B cell (primary cell): ENCODE data around the gene RPH3AL. TPM values are rescaled to one million over a fixed set of nuclear protein-coding genes. Genes with fewer than 3 reads are reported as not detected.

Experiments used
- ATAC-seq: fragments of 200-7000 bp; cut with Tn5 transposase; one replicate; pipeline ENCODE4 v1.10.0; 2021; ENCODE audit warnings: low read depth, mild to moderate bottlenecking, moderate number of reproducible peaks, moderate library complexity
- CTCF ChIA-PET: fragments of 350-600 bp; sonication (Branson Sonifier 250); formaldehyde crosslinking; loops from one replicate; lab custom pipeline; 2021; ENCODE audit warnings: antibody characterized with exemption, inconsistent platforms; lab: Charles Lee
- POLR2A ChIA-PET: fragments of 350-600 bp; sonication (Branson Sonifier 250); formaldehyde crosslinking; loops from one replicate; lab custom pipeline; 2021; ENCODE audit warnings: antibody characterized with exemption; lab: Charles Lee
- DNase-seq: peaks from one replicate; pipeline ENCODE4 v3.0.0; 2013
- H2AFZ ChIP-seq: 2 replicates; pipeline ENCODE4 v1.6.1; 2012; ENCODE audit warnings: mild to moderate bottlenecking, low read depth, low read length; ENCODE audit not compliant: insufficient read depth, poor library complexity, severe bottlenecking
- H3K27ac ChIP-seq, 2 donors: 1 replicate in 1 of 2; 2 replicates in 1 of 2; pipeline ENCODE4 v1.5.1; 2012 to 2013; ENCODE audit warnings: low read length in 2 of 2, mild to moderate bottlenecking in 2 of 2, moderate library complexity in 1 of 2
- H3K27me3 ChIP-seq, 4 experiments: fragments of 200-600 bp in 1 of 4; sonication (generic) in 1 of 4; replicated peaks in 1 of 4; 1 replicate in 2 of 4; 2 replicates in 2 of 4; pipeline versions ENCODE4 v1.6.1 to v1.7.0; 2013 to 2016; ENCODE audit warnings: low read length in 3 of 4, mild to moderate bottlenecking in 2 of 4, mixed read lengths in 1 of 4, moderate library complexity in 1 of 4; ENCODE audit not compliant: insufficient read depth in 4 of 4, control insufficient read depth in 3 of 4; ENCODE audit errors: control extremely low read depth in 1 of 4
- H3K36me3 ChIP-seq, 2 experiments: replicated peaks in 1 of 2; 1 replicate in 1 of 2; 2 replicates in 1 of 2; pipeline versions ENCODE4 v1.6.1 to v1.7.1; 2013; ENCODE audit warnings: low read length in 1 of 2; ENCODE audit not compliant: insufficient read depth in 2 of 2, control insufficient read depth in 1 of 2; ENCODE audit errors: control extremely low read depth in 1 of 2, extremely low read depth in 1 of 2
- H3K4me1 ChIP-seq, 2 donors: fragments of 200-600 bp in 1 of 2; sonication (generic) in 1 of 2; 1 replicate in 1 of 2; 2 replicates in 1 of 2; pipeline versions ENCODE4 v1.5.1 to v1.6.1; 2013 to 2017; ENCODE audit warnings: low read length in 2 of 2; ENCODE audit not compliant: control insufficient read depth in 2 of 2, insufficient read depth in 2 of 2
- H3K4me2 ChIP-seq: replicated peaks from 2 replicates; pipeline ENCODE3; 2012; ENCODE audit warnings: mild to moderate bottlenecking, low read depth, low read length; ENCODE audit not compliant: poor library complexity, severe bottlenecking
- H3K4me3 ChIP-seq, 5 experiments: fragments of 200-600 bp in 1 of 5; sonication (generic) in 1 of 5; 1 replicate in 3 of 5; 2 replicates in 2 of 5; pipeline versions ENCODE4 v1.5.1 to v1.7.0; 2011 to 2016; ENCODE audit warnings: low read length in 4 of 5, mild to moderate bottlenecking in 4 of 5, low read depth in 2 of 5, control low read depth in 1 of 5, moderate library complexity in 1 of 5; ENCODE audit not compliant: insufficient read depth in 1 of 5; ENCODE audit errors: control extremely low read depth in 1 of 5, extremely low read depth in 1 of 5
- H3K79me2 ChIP-seq: fragments of 200-600 bp; sonication (generic); one replicate; pipeline ENCODE4 v1.6.0; 2016; ENCODE audit warnings: low read length; ENCODE audit not compliant: control insufficient read depth, insufficient read depth
- H3K9ac ChIP-seq: fragments of 200-600 bp; sonication (generic); 2 replicates; pipeline ENCODE4 v1.6.1; 2017; ENCODE audit warnings: mild to moderate bottlenecking, low read length, moderate library complexity
- H3K9me3 ChIP-seq, 3 donors: one replicate each; pipeline versions ENCODE4 v1.6.1 to v1.7.1; 2013; ENCODE audit warnings: low read length in 2 of 3; ENCODE audit not compliant: control insufficient read depth in 2 of 3, insufficient read depth in 1 of 3; ENCODE audit errors: control extremely low read depth in 1 of 3
- H4K20me1 ChIP-seq: 2 replicates; pipeline ENCODE4 v1.6.0; 2012; ENCODE audit warnings: mild to moderate bottlenecking, low read length; ENCODE audit not compliant: insufficient read depth, control insufficient read depth, poor library complexity, severe bottlenecking
- H3K27ac Mint-ChIP-seq: one replicate; pipeline ENCODE4 v1.8.0; 2021; ENCODE audit warnings: mixed read lengths
- H3K27me3 Mint-ChIP-seq: one replicate; pipeline ENCODE4 v1.8.0; 2021; ENCODE audit warnings: mixed read lengths
- H3K4me1 Mint-ChIP-seq: one replicate; pipeline ENCODE4 v1.8.0; 2021; ENCODE audit warnings: mixed read lengths
- H3K4me3 Mint-ChIP-seq: one replicate; pipeline ENCODE4 v1.8.0; 2021; ENCODE audit warnings: mixed read lengths
- H3K9me3 Mint-ChIP-seq: one replicate; pipeline ENCODE4 v1.8.0; 2022; ENCODE audit warnings: mixed read lengths; ENCODE audit not compliant: insufficient read depth
- CTCF ChIP-seq: fragments of 200-600 bp; IDR thresholded peaks from one replicate; pipeline ENCODE4 v1.8.0; 2022; ENCODE audit warnings: antibody characterized with exemption, mild to moderate bottlenecking
- EZH2 ChIP-seq: IDR thresholded peaks from 2 replicates; pipeline ENCODE4 v1.6.1; 2012; ENCODE audit warnings: borderline replicate concordance, low read depth, mild to moderate bottlenecking, moderate library complexity, low read length; ENCODE audit not compliant: insufficient read depth, poor library complexity, severe bottlenecking
- whole genome bisulfite sequencing: methylation state at CpG from one replicate; pipeline ENCODE4 v1.1.5; 2013; ENCODE audit warnings: missing lambda C conversion rate; ENCODE audit not compliant: insufficient coverage; 5-methylcytosine and 5-hydroxymethylcytosine counted together
- intact Hi-C: fragments of 100-400 bp; cut with micrococcal nuclease; formaldehyde crosslinking; loops from one replicate; pipeline ENCODE4 v1.10.0; 2022
- polyA plus RNA-seq: library from polyadenylated mRNA; depleted of rRNA; stranded (reverse); fragments of >200 nt; gene quantifications from 2 replicates; pipeline ENCODE4 v1.2.3, GENCODE V29; 2012
- total RNA-seq, 2 donors: library from RNA; stranded (reverse); fragments of 120-200 nt in 1 of 2; gene quantifications; 1 replicate in 1 of 2; 2 replicates in 1 of 2; pipeline versions ENCODE4 v1.2.3 to v1.2.4, GENCODE V29; 2013 to 2022

The RPH3AL gene
- total and polyA plus RNA-seq, 2 donors (not counting 1 experiment from before 2014, with no cell fraction given) = 10.8 to 13.3 TPM

DNA sequence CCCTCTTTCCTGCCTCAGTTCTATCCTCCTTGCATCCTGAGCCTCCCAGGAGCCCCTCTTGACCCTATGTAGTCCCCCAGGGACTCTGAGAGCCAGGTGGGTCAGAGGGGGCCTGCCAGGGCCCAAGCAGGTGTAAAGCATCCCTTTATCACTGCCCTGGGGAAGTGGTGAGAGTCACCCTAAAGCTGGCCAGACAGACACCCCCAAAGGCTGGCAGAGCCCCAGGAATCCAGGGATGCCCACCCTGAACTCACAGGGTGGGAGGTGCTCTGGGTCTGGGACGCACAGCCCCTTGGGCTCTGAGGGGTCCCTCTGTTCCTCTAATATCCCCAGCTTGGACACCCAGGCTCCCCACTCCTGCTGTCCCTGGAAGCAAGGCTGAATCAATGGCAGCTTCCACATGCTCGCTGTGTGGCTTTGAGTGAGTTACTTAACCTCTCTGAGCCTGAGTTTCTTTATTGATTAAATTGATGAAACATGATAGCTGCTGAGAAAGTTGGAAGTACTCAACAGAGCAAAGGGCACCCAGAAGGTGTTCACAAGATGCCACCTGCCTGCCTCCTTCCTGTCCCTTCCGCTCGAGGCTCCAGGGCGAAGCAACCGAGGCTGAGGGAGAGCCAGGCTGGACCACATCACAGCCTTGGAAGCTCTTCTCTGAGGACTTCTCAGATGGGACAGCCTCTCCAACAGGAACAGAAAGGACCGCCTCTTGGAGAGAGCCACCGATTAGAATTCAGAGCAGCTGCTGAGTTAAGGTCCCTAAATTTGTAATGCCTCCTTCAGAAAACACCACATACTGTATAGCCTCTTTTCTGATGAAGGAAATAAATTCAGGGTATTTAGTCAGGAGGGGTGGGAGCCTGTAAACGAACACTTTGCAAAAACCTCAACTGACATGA, 104.0 kb downstream of the RPH3AL start:
- H3K4me1 Mint-ChIP-seq = no peaks in the 10 kb centered on the region
- ChIA-PET CTCF (interaction anchor here (0.5 kb wide), 1 partner anchor 712 kb away, joined by 3 read pairs; no protein-coding TSS in a partner anchor), POLR2A (no interaction called here)
- no peaks in the 10 kb centered on the region for H3K27me3 Mint-ChIP-seq
- H3K4me3 Mint-ChIP-seq = no peak overlapping the region
- DNase-seq = no peak
- intact Hi-C loops = no loop called here
- no peak overlapping the region for H3K27ac Mint-ChIP-seq
- Histone ChIP-seq H2AFZ (no peak overlapping the region), H3K27me3 (no peaks in the 10 kb centered on the region), H3K4me2 (no peak overlapping the region), H4K20me1 (no peaks in the 10 kb centered on the region), H3K36me3 (no peaks in the 10 kb centered on the region), H3K27ac (no peak overlapping the region), H3K79me2 (no peaks in the 10 kb centered on the region), H3K9ac (no peak overlapping the region), H3K4me3 (no peak overlapping the region), H3K4me1 (no peaks in the 10 kb centered on the region), H3K9me3 (peaks cover 0 to 8% (median 0%) of the 10 kb centered on the region in 3 donors)
- 98% methylated on average over 6 of the region's 9 CpGs for WGBS
- no peak for ATAC-seq
- TF ChIP-seq EZH2 (no peak), CTCF (no peak)
- H3K9me3 Mint-ChIP-seq = no peaks in the 10 kb centered on the region

DNA sequence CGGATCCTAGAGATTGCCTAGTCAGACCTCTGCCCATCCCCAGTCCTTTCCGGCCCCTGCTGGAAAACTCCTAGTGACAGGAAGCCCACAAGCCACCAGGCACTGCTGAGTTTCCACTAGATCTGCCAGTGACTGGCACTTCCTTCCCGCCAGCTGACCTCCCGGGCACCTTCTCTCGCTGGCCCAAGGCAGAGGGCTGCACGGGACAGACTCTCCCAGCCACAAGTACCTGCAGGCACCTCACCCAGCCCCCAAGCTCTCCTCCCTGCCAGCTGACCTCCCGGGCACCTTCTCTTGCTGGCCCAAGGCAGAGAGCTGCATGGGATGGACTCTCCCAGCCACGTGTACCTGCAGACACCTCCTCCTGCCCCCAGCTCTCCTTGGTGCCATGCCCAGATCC, 104.8 kb downstream of the RPH3AL start:
- Mint-ChIP-seq H3K4me1 (no peaks in the 10 kb centered on the region), H3K4me3 (no peak overlapping the region), H3K9me3 (no peaks in the 10 kb centered on the region), H3K27me3 (no peaks in the 10 kb centered on the region), H3K27ac (no peak overlapping the region)
- DNase-seq (no peak), ATAC-seq (no peak)
- CTCF ChIA-PET = no interaction called here
- no peaks in the 10 kb centered on the region for H3K4me1 ChIP-seq
- H3K79me2 ChIP-seq = no peaks in the 10 kb centered on the region
- WGBS = 20% methylated on average over 8 of the region's 8 CpGs
- H3K9ac ChIP-seq = no peak overlapping the region
- no peak overlapping the region for H3K4me2 ChIP-seq
- H3K9me3 ChIP-seq = peaks cover 0 to 8% (median 0%) of the 10 kb centered on the region in 3 donors
- intact Hi-C loops = no loop called here
- no peak overlapping the region for H2AFZ ChIP-seq
- TF ChIP-seq EZH2 = no peak
- H3K27ac ChIP-seq = no peak overlapping the region
- H3K4me3 ChIP-seq = no peak overlapping the region
- H3K36me3 ChIP-seq = no peaks in the 10 kb centered on the region
- POLR2A ChIA-PET = no interaction called here
- no peaks in the 10 kb centered on the region for H4K20me1 ChIP-seq
- no peaks in the 10 kb centered on the region for H3K27me3 ChIP-seq
